ENCODE measurements around the gene DHX40. TPM values are rescaled to one million over a fixed set of nuclear protein-coding genes. Genes with fewer than 3 reads are reported as not detected.

Gene DHX40
- total RNA-seq, 2 donors from 2014 or later, result 18.7 to 26.0 TPM

GRCh38 chr17:59607817-59608403, 42.5 kb downstream of the DHX40 start:
- no peak overlapping the region for H3K4me3 ChIP-seq
- DNase-seq, result peak in 2 of 4 donors; percentile 17 to 29
- no peaks in the 10 kb centered on the region for H3K9me3 ChIP-seq
- peak in 2 of 7 experiments; percentile 8 for TF ChIP-seq CTCF (IDR thresholded peaks at IDR 0.05)
- no peak for TF ChIP-seq POLR2A (IDR thresholded peaks at IDR 0.05)
- no peaks in the 10 kb centered on the region for H3K27me3 ChIP-seq
- intact Hi-C loops (cut with DNase I), result no loop called here
- no peak for ATAC-seq
- H3K4me1 ChIP-seq, result no peaks in the 10 kb centered on the region
- H3K36me3 ChIP-seq (replicated peaks in 1 of 2; ENCODE audit: insufficient read depth in 1 of 2, low read depth in 2 of 2), result peaks cover 0 to 15% of the 10 kb centered on the region in 2 donors
- H3K27ac ChIP-seq, result no peak overlapping the region
- 82 to 87% methylated on average over 5 of the region's 5 CpGs for WGBS, 2 donors

- intact Hi-C loops (cut with DNase I), result no loop called here
- no peak for ATAC-seq
- H3K36me3 ChIP-seq (replicated peaks in 1 of 2; ENCODE audit: insufficient read depth in 1 of 2, low read depth in 2 of 2), result peaks cover 0 to 3% of the 10 kb centered on the region in 2 donors
Measured at GRCh38 chr17:59611503-59611902, 46.1 kb downstream of the DHX40 start.

GRCh38 chr17:59616253-59616920, 51.0 kb downstream of the DHX40 start:
- Histone ChIP-seq H3K27me3 (no peaks in the 10 kb centered on the region), H3K9me3 (no peaks in the 10 kb centered on the region), H3K36me3 (replicated peaks in 1 of 2; ENCODE audit: insufficient read depth in 1 of 2, low read depth in 2 of 2) (no peaks in the 10 kb centered on the region), H3K4me3 (no peak overlapping the region), H3K27ac (no peak overlapping the region), H3K4me1 (peaks cover 20% of the 10 kb centered on the region)
- 84 to 89% methylated on average over 7 of the region's 7 CpGs for WGBS, 2 donors
- no peak for TF ChIP-seq POLR2A (IDR thresholded peaks at IDR 0.05)
- TF ChIP-seq CTCF (IDR thresholded peaks at IDR 0.05), result no peak
- intact Hi-C loops (cut with DNase I), result no loop called here
- DNase-seq (no peak), ATAC-seq (no peak)

More at GRCh38 chr17:59611503-59611902, 46.1 kb downstream of the DHX40 start:
- no peak overlapping the region for H3K27ac ChIP-seq
- DNase-seq, result no peak
- no peak overlapping the region for H3K4me3 ChIP-seq
- TF ChIP-seq CTCF (IDR thresholded peaks at IDR 0.05) (no peak), POLR2A (IDR thresholded peaks at IDR 0.05) (no peak)
- H3K27me3 ChIP-seq, result no peaks in the 10 kb centered on the region
- H3K4me1 ChIP-seq, result no peaks in the 10 kb centered on the region
- H3K9me3 ChIP-seq, result no peaks in the 10 kb centered on the region

- TF ChIP-seq CTCF (IDR thresholded peaks at IDR 0.05), result no peak
- no peak for TF ChIP-seq POLR2A (IDR thresholded peaks at IDR 0.05)
- no peaks in the 10 kb centered on the region for H3K27me3 ChIP-seq
- H3K36me3 ChIP-seq (replicated peaks in 1 of 2; ENCODE audit: insufficient read depth in 1 of 2, low read depth in 2 of 2), result no peaks in the 10 kb centered on the region
- H3K9me3 ChIP-seq, result no peaks in the 10 kb centered on the region
- ATAC-seq, result no peak
- no peak for DNase-seq
- H3K27ac ChIP-seq, result no peak overlapping the region
- H3K4me1 ChIP-seq, result peaks cover 28% of the 10 kb centered on the region
- no peak overlapping the region for H3K4me3 ChIP-seq
- 74 to 77% methylated on average over 1 of the region's 1 CpG for WGBS, 2 donors
- intact Hi-C loops (cut with DNase I), result no loop called here
Measured at GRCh38 chr17:59617156-59617732, 51.8 kb downstream of the DHX40 start.

- peak overlapping the region; percentile 92 to 99 (median 98) for H3K27ac ChIP-seq
- peaks cover 45% of the 10 kb centered on the region for H3K4me1 ChIP-seq
- no peaks in the 10 kb centered on the region for H3K27me3 ChIP-seq
- no peak for DNase-seq
- TF ChIP-seq POLR2A (IDR thresholded peaks at IDR 0.05), result no peak
- ATAC-seq, result no peak
- no peaks in the 10 kb centered on the region for H3K36me3 ChIP-seq (replicated peaks in 1 of 2; ENCODE audit: insufficient read depth in 1 of 2, low read depth in 2 of 2)
- H3K9me3 ChIP-seq, result no peaks in the 10 kb centered on the region
- intact Hi-C loops (cut with DNase I), result no loop called here
- H3K4me3 ChIP-seq, result peak overlapping the region; percentile 88 to 94
- 0% methylated on average over 11 of the region's 11 CpGs for WGBS, 2 donors
Measured at GRCh38 chr17:59619035-59619297, 53.6 kb downstream of the DHX40 start.

All from body of pancreas (tissue), 4 donors.